Ramos (cell line): ENCODE results near the gene C19orf81.

Experiments
- in situ Hi-C: fragments of 300-500 bp; cut with MboI; formaldehyde crosslinking; loops from one replicate; pipeline ENCODE4 v1.14.3; 2022; ENCODE audit warnings: low sequenced_read_pairs; ENCODE audit not compliant: unreplicated experiment

C19orf81 gene

GRCh38 chr19:50703915-50704796, 54.9 kb downstream of the C19orf81 start:
- in situ Hi-C loops = no loop called here

GRCh38 chr19:50705422-50706019, 56.3 kb downstream of the C19orf81 start:
- in situ Hi-C loops = no loop called here

GRCh38 chr19:50706387-50706786, 57.1 kb downstream of the C19orf81 start:
- in situ Hi-C loops = no loop called here

GRCh38 chr19:50708179-50708879, 59.1 kb downstream of the C19orf81 start:
- in situ Hi-C loops = no loop called here
